Measurements from ENCODE around the gene NCLN.

- TF ChIP-seq CTCF (IDR thresholded peaks at IDR 0.05) (no peak), POLR2A (IDR thresholded peaks at IDR 0.05) (no peak), POLR2AphosphoS5 (IDR thresholded peaks at IDR 0.05) (no peak)
Observed at GRCh38 chr19:3161453-3161852, 24.3 kb upstream of the NCLN start.

Measured in prostate gland (tissue), 2 donors.